Progenitor cell of endocrine pancreas (in vitro differentiated cells): Measurements from ENCODE around the gene PPIC. TPM values are rescaled to one million over a fixed set of nuclear protein-coding genes. Genes with fewer than 3 reads are reported as not detected.

Experiments
- DNase-seq: peaks from one replicate; pipeline ENCODE4 v3.0.0; 2021; ENCODE audit warnings: low spot score; ENCODE audit not compliant: unreplicated experiment
- H3K27ac Mint-ChIP-seq: 2 replicates; pipeline ENCODE4 v1.8.0; 2021; ENCODE audit warnings: mild to moderate bottlenecking, moderate library complexity, mixed read lengths
- H3K27me3 Mint-ChIP-seq: 2 replicates; pipeline ENCODE4 v1.8.0; 2021; ENCODE audit warnings: mixed read lengths
- H3K36me3 Mint-ChIP-seq: 2 replicates; pipeline ENCODE4 v1.8.0; 2022; ENCODE audit warnings: mixed read lengths; ENCODE audit not compliant: insufficient read depth
- H3K4me1 Mint-ChIP-seq: 2 replicates; pipeline ENCODE4 v1.8.0; 2021; ENCODE audit warnings: low read depth, mixed read lengths
- H3K4me3 Mint-ChIP-seq: 2 replicates; pipeline ENCODE4 v1.8.0; 2021; ENCODE audit warnings: low read depth, mild to moderate bottlenecking, moderate library complexity, mixed read lengths
- H3K9me3 Mint-ChIP-seq: 2 replicates; pipeline ENCODE4 v1.8.0; 2021; ENCODE audit warnings: low read depth, mixed read lengths
- CTCF ChIP-seq: fragments of 200-600 bp; sonication (generic); IDR thresholded peaks from one replicate; pipeline ENCODE4 v1.5.0; 2021; ENCODE audit warnings: antibody characterized with exemption, mild to moderate bottlenecking; ENCODE audit not compliant: unreplicated experiment
- total RNA-seq: library from RNA; stranded (reverse); gene quantifications from 2 replicates; pipeline ENCODE4 v1.2.1, GENCODE V29; 2021

PPIC gene
- total RNA-seq, 1 donor from 2014 or later = 26.0 TPM

GRCh38 chr5:123035918-123036390 lies 571 bp downstream of the PPIC start:
- H3K36me3 Mint-ChIP-seq = no peaks in the 10 kb centered on the region
- no peak overlapping the region for H3K27ac Mint-ChIP-seq
- peak; percentile 41 for DNase-seq
- H3K4me1 Mint-ChIP-seq = peaks cover 8% of the 10 kb centered on the region
- no peaks in the 10 kb centered on the region for H3K9me3 Mint-ChIP-seq
- H3K4me3 Mint-ChIP-seq = peak overlapping the region; percentile 78
- no peak for TF ChIP-seq CTCF
- peaks cover 55% of the 10 kb centered on the region for H3K27me3 Mint-ChIP-seq

GRCh38 chr5:123035360-123035917 lies 1.1 kb downstream of the PPIC start:
- Mint-ChIP-seq H3K36me3 (no peaks in the 10 kb centered on the region), H3K4me1 (peaks cover 8% of the 10 kb centered on the region), H3K27me3 (peaks cover 57% of the 10 kb centered on the region), H3K27ac (no peak overlapping the region), H3K4me3 (peak overlapping the region; percentile 78), H3K9me3 (no peaks in the 10 kb centered on the region)
- no peak for DNase-seq
- no peak for TF ChIP-seq CTCF

- H3K4me1 Mint-ChIP-seq = peaks cover 8% of the 10 kb centered on the region
- H3K27me3 Mint-ChIP-seq = peaks cover 44% of the 10 kb centered on the region
- H3K27ac Mint-ChIP-seq = no peak overlapping the region
- H3K4me3 Mint-ChIP-seq = no peak overlapping the region
- H3K36me3 Mint-ChIP-seq = peaks cover 1% of the 10 kb centered on the region
- no peak for DNase-seq
- no peaks in the 10 kb centered on the region for H3K9me3 Mint-ChIP-seq
- no peak for TF ChIP-seq CTCF
Measured at GRCh38 chr5:123033157-123033671, 3.3 kb downstream of the PPIC start.

- no peak for DNase-seq
- no peak for TF ChIP-seq CTCF
- H3K9me3 Mint-ChIP-seq = no peaks in the 10 kb centered on the region
- H3K27ac Mint-ChIP-seq = no peak overlapping the region
- H3K36me3 Mint-ChIP-seq = peaks cover 12% of the 10 kb centered on the region
- H3K4me1 Mint-ChIP-seq = no peaks in the 10 kb centered on the region
- no peak overlapping the region for H3K4me3 Mint-ChIP-seq
- peaks cover 12% of the 10 kb centered on the region for H3K27me3 Mint-ChIP-seq
Measured at GRCh38 chr5:123028222-123028621, 8.3 kb downstream of the PPIC start.

- DNase-seq = no peak
- no peak overlapping the region for H3K4me3 Mint-ChIP-seq
- no peaks in the 10 kb centered on the region for H3K4me1 Mint-ChIP-seq
- no peaks in the 10 kb centered on the region for H3K27me3 Mint-ChIP-seq
- TF ChIP-seq CTCF = no peak
- no peaks in the 10 kb centered on the region for H3K9me3 Mint-ChIP-seq
- no peak overlapping the region for H3K27ac Mint-ChIP-seq
- no peaks in the 10 kb centered on the region for H3K36me3 Mint-ChIP-seq
Measured at GRCh38 chr5:123014689-123015088, 21.8 kb downstream of the PPIC start.
